ENCODE results near the gene IL5.

The IL5 gene

GRCh38 chr5:132498686-132499271 lies 44.5 kb downstream of the IL5 start:
- no peak for DNase-seq (ENCODE audit: low read depth in 3 of 3)

- no peak for DNase-seq (ENCODE audit: low read depth in 3 of 3)
These were observed 45.2 kb downstream of the IL5 start for GRCh38 chr5:132498152-132498551.

GRCh38 chr5:132497488-132497997 lies 45.8 kb downstream of the IL5 start:
- no peak for DNase-seq (ENCODE audit: low read depth in 3 of 3)

GRCh38 chr5:132496631-132497487 lies 46.5 kb downstream of the IL5 start:
- DNase-seq (ENCODE audit: low read depth in 3 of 3) = peak in 1 of 3 experiments; percentile 69

- peak; percentile 66 to 86 (median 70) for DNase-seq (ENCODE audit: low read depth in 3 of 3)
These were observed 47.1 kb downstream of the IL5 start for GRCh38 chr5:132496191-132496630.

GRCh38 chr5:132495667-132496190 lies 47.6 kb downstream of the IL5 start:
- peak; percentile 59 to 75 (median 63) for DNase-seq (ENCODE audit: low read depth in 3 of 3)

GRCh38 chr5:132493821-132494220 lies 49.5 kb downstream of the IL5 start:
- no peak for DNase-seq (ENCODE audit: low read depth in 3 of 3)

- DNase-seq (ENCODE audit: low read depth in 3 of 3) = no peak
These were observed 50.1 kb downstream of the IL5 start for GRCh38 chr5:132493241-132493640.

GRCh38 chr5:132492386-132493125 lies 50.8 kb downstream of the IL5 start:
- no peak for DNase-seq (ENCODE audit: low read depth in 3 of 3)
